ENCODE data around the gene TMEM59L.

GRCh38 chr19:18607226-18608101, 5.2 kb upstream of the TMEM59L start:
- TF ChIP-seq, protein P1, sequence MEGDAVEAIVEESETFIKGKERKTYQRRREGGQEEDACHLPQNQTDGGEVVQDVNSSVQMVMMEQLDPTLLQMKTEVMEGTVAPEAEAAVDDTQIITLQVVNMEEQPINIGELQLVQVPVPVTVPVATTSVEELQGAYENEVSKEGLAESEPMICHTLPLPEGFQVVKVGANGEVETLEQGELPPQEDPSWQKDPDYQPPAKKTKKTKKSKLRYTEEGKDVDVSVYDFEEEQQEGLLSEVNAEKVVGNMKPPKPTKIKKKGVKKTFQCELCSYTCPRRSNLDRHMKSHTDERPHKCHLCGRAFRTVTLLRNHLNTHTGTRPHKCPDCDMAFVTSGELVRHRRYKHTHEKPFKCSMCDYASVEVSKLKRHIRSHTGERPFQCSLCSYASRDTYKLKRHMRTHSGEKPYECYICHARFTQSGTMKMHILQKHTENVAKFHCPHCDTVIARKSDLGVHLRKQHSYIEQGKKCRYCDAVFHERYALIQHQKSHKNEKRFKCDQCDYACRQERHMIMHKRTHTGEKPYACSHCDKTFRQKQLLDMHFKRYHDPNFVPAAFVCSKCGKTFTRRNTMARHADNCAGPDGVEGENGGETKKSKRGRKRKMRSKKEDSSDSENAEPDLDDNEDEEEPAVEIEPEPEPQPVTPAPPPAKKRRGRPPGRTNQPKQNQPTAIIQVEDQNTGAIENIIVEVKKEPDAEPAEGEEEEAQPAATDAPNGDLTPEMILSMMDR (IDR thresholded peaks at IDR 0.05) = no peak
- TF ChIP-seq FOSL2 (IDR thresholded peaks at IDR 0.05; ENCODE audit: borderline replicate concordance, low read depth) (no peak), GABPA (IDR thresholded peaks at IDR 0.05; ENCODE audit: low read depth) (no peak), RCOR1 (IDR thresholded peaks at IDR 0.05; ENCODE audit: low read length) (no peak), EP300 (IDR thresholded peaks at IDR 0.05; ENCODE audit: borderline replicate concordance in 1 of 2, low read depth in 1 of 2, low read length in 1 of 2) (no peak), FOXM1 (IDR thresholded peaks at IDR 0.05; ENCODE audit: low read depth) (no peak), RAD21 (IDR thresholded peaks at IDR 0.05; ENCODE audit: low read length) (no peak), PBX3 (IDR thresholded peaks at IDR 0.05) (no peak), SIN3A (IDR thresholded peaks at IDR 0.05; ENCODE audit: borderline replicate concordance, low read depth, low read length) (no peak)
- TF ChIP-seq, protein P2, sequence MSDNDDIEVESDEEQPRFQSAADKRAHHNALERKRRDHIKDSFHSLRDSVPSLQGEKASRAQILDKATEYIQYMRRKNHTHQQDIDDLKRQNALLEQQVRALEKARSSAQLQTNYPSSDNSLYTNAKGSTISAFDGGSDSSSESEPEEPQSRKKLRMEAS (IDR thresholded peaks at IDR 0.05; ENCODE audit: low read depth) = no peak

Data from SK-N-SH (cell line).